Activated naive CD8-positive, alpha-beta T cell treated with anti-CD3 and anti-CD28 coated beads, Interleukin-2, amount 10 ng/mL, durations not matched to agents 7 days and 5 days (primary cell): Measurements from ENCODE around the gene IL18RAP. TPM values are rescaled to one million over a fixed set of nuclear protein-coding genes. Genes with fewer than 3 reads are reported as not detected.

ENCODE experiments used
- ATAC-seq: fragments of 150-1000 bp; cut with Tn5 transposase; one replicate; pipeline ENCODE4 v1.10.0; 2021; ENCODE audit warnings: low read depth, moderate library complexity
- POLR2A ChIA-PET: fragments of 350-600 bp; sonication (Branson Sonifier 250); formaldehyde crosslinking; loops from one replicate; lab custom pipeline; 2021; ENCODE audit warnings: antibody characterized with exemption; lab: Charles Lee
- DNase-seq: peaks from one replicate; pipeline ENCODE4 v3.0.0; 2021
- H3K27ac Mint-ChIP-seq: one replicate; pipeline ENCODE4 v1.8.0; 2022; ENCODE audit warnings: mild to moderate bottlenecking, mixed read lengths
- H3K27me3 Mint-ChIP-seq: one replicate; pipeline ENCODE4 v1.8.0; 2022; ENCODE audit warnings: mild to moderate bottlenecking, moderate library complexity, mixed read lengths
- H3K36me3 Mint-ChIP-seq: one replicate; pipeline ENCODE4 v1.8.0; 2021; ENCODE audit warnings: mild to moderate bottlenecking, mixed read lengths
- H3K4me1 Mint-ChIP-seq: one replicate; pipeline ENCODE4 v1.8.0; 2021; ENCODE audit warnings: mixed read lengths
- H3K4me3 Mint-ChIP-seq: one replicate; pipeline ENCODE4 v1.8.0; 2022; ENCODE audit warnings: mild to moderate bottlenecking, moderate library complexity, mixed read lengths
- H3K9me3 Mint-ChIP-seq: one replicate; pipeline ENCODE4 v1.8.0; 2021; ENCODE audit warnings: mixed read lengths
- total RNA-seq, 2 experiments: library from RNA; stranded (reverse); gene quantifications; one replicate each; pipeline ENCODE4 v1.2.3, GENCODE V29; 2021

The IL18RAP gene
- total RNA-seq, 2 experiments from 2014 or later, result 16.7 to 16.8 TPM

- no peaks in the 10 kb centered on the region for H3K27me3 Mint-ChIP-seq
- H3K4me1 Mint-ChIP-seq, result peaks cover 29% of the 10 kb centered on the region
- peaks cover 79% of the 10 kb centered on the region for H3K36me3 Mint-ChIP-seq
- POLR2A ChIA-PET, result interaction anchor here (0.6 to 0.7 kb wide), 2 partner anchors 9 to 171 kb away, joined by 3 to 4 read pairs; no protein-coding TSS in a partner anchor
- H3K9me3 Mint-ChIP-seq, result peaks cover 12% of the 10 kb centered on the region
- ATAC-seq, result no peak
- no peak for DNase-seq
- no peak overlapping the region for H3K27ac Mint-ChIP-seq
- H3K4me3 Mint-ChIP-seq, result no peak overlapping the region
These were observed 4.3 kb downstream of the IL18RAP start for GRCh38 chr2:102427249-102427648.

- Mint-ChIP-seq H3K27ac (no peak overlapping the region), H3K27me3 (no peaks in the 10 kb centered on the region), H3K36me3 (peaks cover 75% of the 10 kb centered on the region), H3K9me3 (peaks cover 10% of the 10 kb centered on the region), H3K4me3 (no peak overlapping the region), H3K4me1 (peaks cover 23% of the 10 kb centered on the region)
- DNase-seq (no peak), ATAC-seq (no peak)
- POLR2A ChIA-PET, result no interaction called here
These were observed 5.6 kb downstream of the IL18RAP start for GRCh38 chr2:102428573-102428972.

- Mint-ChIP-seq H3K9me3 (peaks cover 8% of the 10 kb centered on the region), H3K27me3 (no peaks in the 10 kb centered on the region), H3K4me3 (no peak overlapping the region), H3K36me3 (peaks cover 76% of the 10 kb centered on the region), H3K27ac (no peak overlapping the region), H3K4me1 (peaks cover 30% of the 10 kb centered on the region)
- POLR2A ChIA-PET, result no interaction called here
- no peak for ATAC-seq
- no peak for DNase-seq
These were observed 9.4 kb downstream of the IL18RAP start for GRCh38 chr2:102432386-102432785.

GRCh38 chr2:102433973-102434654 is 11.2 kb downstream of the IL18RAP start:
- POLR2A ChIA-PET, result no interaction called here
- no peak overlapping the region for H3K4me3 Mint-ChIP-seq
- no peak for ATAC-seq
- peaks cover 6% of the 10 kb centered on the region for H3K9me3 Mint-ChIP-seq
- DNase-seq, result no peak
- H3K27ac Mint-ChIP-seq, result no peak overlapping the region
- peaks cover 28% of the 10 kb centered on the region for H3K4me1 Mint-ChIP-seq
- no peaks in the 10 kb centered on the region for H3K27me3 Mint-ChIP-seq
- peaks cover 60% of the 10 kb centered on the region for H3K36me3 Mint-ChIP-seq

GRCh38 chr2:102434655-102435381 is 11.9 kb downstream of the IL18RAP start:
- Mint-ChIP-seq H3K36me3 (peaks cover 53% of the 10 kb centered on the region), H3K27me3 (no peaks in the 10 kb centered on the region), H3K27ac (no peak overlapping the region), H3K9me3 (peaks cover 6% of the 10 kb centered on the region), H3K4me1 (peaks cover 28% of the 10 kb centered on the region), H3K4me3 (peak overlapping the region; percentile 1)
- DNase-seq (no peak), ATAC-seq (no peak)
- POLR2A ChIA-PET, result interaction anchor here (1.3 kb wide), 1 partner anchor 184 kb away, joined by 3 read pairs; no protein-coding TSS in a partner anchor

- Mint-ChIP-seq H3K27ac (no peak overlapping the region), H3K4me1 (peaks cover 25% of the 10 kb centered on the region), H3K4me3 (no peak overlapping the region), H3K36me3 (peaks cover 43% of the 10 kb centered on the region), H3K9me3 (peaks cover 4% of the 10 kb centered on the region), H3K27me3 (no peaks in the 10 kb centered on the region)
- ATAC-seq (no peak), DNase-seq (no peak)
- POLR2A ChIA-PET, result interaction anchor here (1.3 kb wide), 1 partner anchor 185 kb away, joined by 3 read pairs; no protein-coding TSS in a partner anchor
These were observed 12.8 kb downstream of the IL18RAP start for GRCh38 chr2:102435741-102436140.

- POLR2A ChIA-PET, result no interaction called here
- H3K9me3 Mint-ChIP-seq, result peaks cover 4% of the 10 kb centered on the region
- peaks cover 39% of the 10 kb centered on the region for H3K36me3 Mint-ChIP-seq
- no peaks in the 10 kb centered on the region for H3K27me3 Mint-ChIP-seq
- H3K4me3 Mint-ChIP-seq, result peak overlapping the region; percentile 2
- DNase-seq (no peak), ATAC-seq (no peak)
- peak overlapping the region; percentile 26 for H3K27ac Mint-ChIP-seq
- peaks cover 25% of the 10 kb centered on the region for H3K4me1 Mint-ChIP-seq
These were observed 13.4 kb downstream of the IL18RAP start for GRCh38 chr2:102436323-102436722.

GRCh38 chr2:102437122-102437521 is 14.2 kb downstream of the IL18RAP start:
- peaks cover 34% of the 10 kb centered on the region for H3K36me3 Mint-ChIP-seq
- POLR2A ChIA-PET, result no interaction called here
- no peak overlapping the region for H3K4me3 Mint-ChIP-seq

GRCh38 chr2:102438111-102438510 is 15.2 kb downstream of the IL18RAP start:
- Mint-ChIP-seq H3K36me3 (peaks cover 27% of the 10 kb centered on the region), H3K9me3 (no peaks in the 10 kb centered on the region), H3K27me3 (no peaks in the 10 kb centered on the region), H3K27ac (no peak overlapping the region), H3K4me3 (no peak overlapping the region), H3K4me1 (peaks cover 27% of the 10 kb centered on the region)
- DNase-seq (no peak), ATAC-seq (no peak)
- POLR2A ChIA-PET, result interaction anchor here (1.2 kb wide), 1 partner anchor 12 kb away, joined by 3 read pairs; no protein-coding TSS in a partner anchor

More at GRCh38 chr2:102437122-102437521, 14.2 kb downstream of the IL18RAP start:
- Mint-ChIP-seq H3K4me1 (peaks cover 23% of the 10 kb centered on the region), H3K9me3 (no peaks in the 10 kb centered on the region), H3K27ac (no peak overlapping the region), H3K27me3 (no peaks in the 10 kb centered on the region)
- ATAC-seq (no peak), DNase-seq (no peak)

GRCh38 chr2:102438578-102438977 is 15.6 kb downstream of the IL18RAP start:
- ATAC-seq (no peak), DNase-seq (no peak)
- H3K9me3 Mint-ChIP-seq, result no peaks in the 10 kb centered on the region
- peaks cover 24% of the 10 kb centered on the region for H3K36me3 Mint-ChIP-seq
- peaks cover 30% of the 10 kb centered on the region for H3K4me1 Mint-ChIP-seq
- no peak overlapping the region for H3K4me3 Mint-ChIP-seq
- no peak overlapping the region for H3K27ac Mint-ChIP-seq
- POLR2A ChIA-PET, result interaction anchor here (1.2 kb wide), 1 partner anchor 12 kb away, joined by 3 read pairs; no protein-coding TSS in a partner anchor
- H3K27me3 Mint-ChIP-seq, result no peaks in the 10 kb centered on the region

GRCh38 chr2:102439065-102439695 is 16.2 kb downstream of the IL18RAP start:
- H3K36me3 Mint-ChIP-seq, result peaks cover 19% of the 10 kb centered on the region
- POLR2A ChIA-PET, result no interaction called here

GRCh38 chr2:102442967-102443828 is 20.2 kb downstream of the IL18RAP start:
- H3K27ac Mint-ChIP-seq, result peak overlapping the region; percentile 69
- no peaks in the 10 kb centered on the region for H3K27me3 Mint-ChIP-seq
- DNase-seq (no peak), ATAC-seq (peak; percentile 83)
- peaks cover 10% of the 10 kb centered on the region for H3K4me1 Mint-ChIP-seq
- peak overlapping the region; percentile 71 for H3K4me3 Mint-ChIP-seq
- H3K36me3 Mint-ChIP-seq, result peaks cover 14% of the 10 kb centered on the region
- H3K9me3 Mint-ChIP-seq, result no peaks in the 10 kb centered on the region
- POLR2A ChIA-PET, result interaction anchor here (0.5 to 1.7 kb wide), 3 partner anchors 87 to 410 kb away, joined by 3 to 11 read pairs (median 7); partner anchors contain the start of gene IL18R1

More at GRCh38 chr2:102439065-102439695, 16.2 kb downstream of the IL18RAP start:
- Mint-ChIP-seq H3K27ac (no peak overlapping the region), H3K27me3 (no peaks in the 10 kb centered on the region), H3K4me3 (no peak overlapping the region), H3K9me3 (no peaks in the 10 kb centered on the region), H3K4me1 (peaks cover 30% of the 10 kb centered on the region)
- DNase-seq (no peak), ATAC-seq (no peak)
